Measurements from ENCODE around the gene NEURL1.

- no peak for TF ChIP-seq EZH2 (IDR thresholded peaks at IDR 0.05; ENCODE audit: insufficient read depth, poor library complexity, severe bottlenecking)
- TF ChIP-seq EZH2phosphoT487 (IDR thresholded peaks at IDR 0.05; ENCODE audit: insufficient read depth, low read depth), result no peak
Measured at GRCh38 chr10:103562383-103562782, 68.9 kb downstream of the NEURL1 start.

Data from GM23248 (cell line).